ENCODE data around the gene CHKA.

Gene CHKA

GRCh38 chr11:68013611-68014156 lies 107.5 kb downstream of the CHKA start:
- ATAC-seq (no peak), DNase-seq (no peak)

GRCh38 chr11:68012843-68013610 lies 108.2 kb downstream of the CHKA start:
- ATAC-seq (no peak), DNase-seq (no peak)

GRCh38 chr11:68012044-68012842 lies 108.9 kb downstream of the CHKA start:
- DNase-seq: no peak
- no peak for ATAC-seq

- DNase-seq: no peak
- ATAC-seq: no peak
Measured at GRCh38 chr11:68011051-68011943, 109.9 kb downstream of the CHKA start.

GRCh38 chr11:68010090-68011041 lies 110.8 kb downstream of the CHKA start, which contains the start of gene ALDH3B1:
Gene ALDH3B1, plus strand, starts transcription at chr11:68010327. Its CDS starts 4,971 bp downstream, at chr11:68015298.
- ATAC-seq (peak; percentile 30), DNase-seq (no peak)

GRCh38 chr11:68009391-68010089 lies 111.6 kb downstream of the CHKA start:
- ATAC-seq (no peak), DNase-seq (no peak)

- ATAC-seq (no peak), DNase-seq (no peak)
Measured at GRCh38 chr11:68008381-68009337, 112.5 kb downstream of the CHKA start.

- ATAC-seq (no peak), DNase-seq (no peak)
Measured at GRCh38 chr11:68007498-68008380, 113.4 kb downstream of the CHKA start.

- DNase-seq (no peak), ATAC-seq (no peak)
Measured at GRCh38 chr11:68006606-68007166, 114.5 kb downstream of the CHKA start.

GRCh38 chr11:68004551-68005335 lies 116.4 kb downstream of the CHKA start:
- no peak for DNase-seq
- no peak for ATAC-seq

GRCh38 chr11:68003846-68004550 lies 117.2 kb downstream of the CHKA start, which contains the start of gene UNC93B1:
Gene UNC93B1, minus strand, starts transcription at chr11:68004097. Its CDS starts 54 bp downstream, at chr11:68004043.
- ATAC-seq (peak; percentile 93), DNase-seq (peak; percentile 89)

GRCh38 chr11:68002938-68003845 lies 118.0 kb downstream of the CHKA start:
- peak; percentile 51 for DNase-seq
- ATAC-seq: peak; percentile 56
